Breast epithelium (tissue), 3 donors: ENCODE results near the gene NANOS1.

Source experiments
- CTCF ChIP-seq, 3 donors: fragments of 450-650 bp; IDR thresholded peaks; one replicate each; pipeline ENCODE4 v1.5.1; 2016 to 2017; ENCODE audit warnings: antibody characterized with exemption in 3 of 3, mild to moderate bottlenecking in 3 of 3, moderate library complexity in 3 of 3
- POLR2AphosphoS5 ChIP-seq, 3 donors: sonication (generic); formaldehyde crosslinking; IDR thresholded peaks; one replicate each; pipeline ENCODE4 v1.6.1; 2017; ENCODE audit warnings: antibody characterized with exemption in 3 of 3

GRCh38 chr10:118986815-118987790 is 42.4 kb upstream of the NANOS1 start:
- TF ChIP-seq POLR2AphosphoS5 (IDR thresholded peaks at IDR 0.05) (no peak), CTCF (IDR thresholded peaks at IDR 0.05) (no peak)
